Measurements from ENCODE around the gene FXYD7. TPM values are rescaled to one million over a fixed set of nuclear protein-coding genes. Genes with fewer than 3 reads are reported as not detected.
"Not testable (repeated sequence)": the region's sequence is repeated elsewhere in the genome, so short reads cannot be mapped to it uniquely, and the experiment has no call there.

FXYD7 gene
- total and polyA plus RNA-seq, 2 experiments from 2014 or later, result 0.22 to 0.27 TPM

DNA sequence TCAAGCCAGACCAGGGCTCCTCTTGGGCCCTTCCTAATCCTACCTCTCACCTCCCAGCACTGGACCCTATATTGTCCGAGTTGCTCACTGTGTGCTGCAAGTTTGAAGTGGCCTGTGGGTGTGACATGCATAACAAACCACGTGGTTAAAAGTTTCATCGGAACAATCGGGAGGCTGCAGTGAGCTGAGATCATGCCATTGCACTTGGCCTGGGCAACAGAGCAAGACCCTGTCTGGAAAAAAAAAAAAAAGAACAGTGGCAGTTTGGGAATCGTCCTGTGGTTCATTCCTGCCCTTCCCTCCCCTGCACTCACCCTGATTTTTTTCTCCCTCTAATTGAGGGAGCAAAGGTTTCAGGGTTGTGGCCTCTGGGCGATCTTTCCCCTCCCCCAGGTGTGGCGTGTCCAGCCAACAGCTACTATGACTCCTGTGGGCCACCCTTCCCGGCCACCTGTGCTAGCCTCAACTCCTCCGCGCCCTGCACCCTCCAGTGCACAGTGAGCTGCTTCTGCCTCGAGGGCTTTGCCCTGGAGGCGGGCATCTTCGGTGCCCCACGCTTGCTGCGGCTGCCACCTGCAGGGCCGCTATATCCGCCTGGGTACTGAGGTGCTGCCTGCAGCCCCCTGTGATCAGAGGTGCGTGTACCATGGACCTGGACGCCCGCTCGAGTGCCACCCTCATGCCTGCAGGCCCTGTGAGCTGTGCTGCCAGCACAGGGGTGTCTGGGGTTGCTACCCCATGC is 43.7 kb upstream of the FXYD7 start:
- TF ChIP-seq EZH2 (IDR thresholded peaks at IDR 0.05; ENCODE audit: borderline replicate concordance) (no peak), EZH2phosphoT487 (IDR thresholded peaks at IDR 0.05; ENCODE audit: low read depth, severe bottlenecking, unreplicated experiment) (no peak)
- TF ChIP-seq, protein P1, sequence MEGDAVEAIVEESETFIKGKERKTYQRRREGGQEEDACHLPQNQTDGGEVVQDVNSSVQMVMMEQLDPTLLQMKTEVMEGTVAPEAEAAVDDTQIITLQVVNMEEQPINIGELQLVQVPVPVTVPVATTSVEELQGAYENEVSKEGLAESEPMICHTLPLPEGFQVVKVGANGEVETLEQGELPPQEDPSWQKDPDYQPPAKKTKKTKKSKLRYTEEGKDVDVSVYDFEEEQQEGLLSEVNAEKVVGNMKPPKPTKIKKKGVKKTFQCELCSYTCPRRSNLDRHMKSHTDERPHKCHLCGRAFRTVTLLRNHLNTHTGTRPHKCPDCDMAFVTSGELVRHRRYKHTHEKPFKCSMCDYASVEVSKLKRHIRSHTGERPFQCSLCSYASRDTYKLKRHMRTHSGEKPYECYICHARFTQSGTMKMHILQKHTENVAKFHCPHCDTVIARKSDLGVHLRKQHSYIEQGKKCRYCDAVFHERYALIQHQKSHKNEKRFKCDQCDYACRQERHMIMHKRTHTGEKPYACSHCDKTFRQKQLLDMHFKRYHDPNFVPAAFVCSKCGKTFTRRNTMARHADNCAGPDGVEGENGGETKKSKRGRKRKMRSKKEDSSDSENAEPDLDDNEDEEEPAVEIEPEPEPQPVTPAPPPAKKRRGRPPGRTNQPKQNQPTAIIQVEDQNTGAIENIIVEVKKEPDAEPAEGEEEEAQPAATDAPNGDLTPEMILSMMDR (IDR thresholded peaks at IDR 0.05; ENCODE audit: poor library complexity), result no peak
- no peak overlapping the region for H2AFZ ChIP-seq
- H3K4me1 ChIP-seq (ENCODE audit: insufficient read depth), result peaks cover 3% of the 10 kb centered on the region
- DNase-seq (ENCODE audit: low spot score), result no peak
- H3K36me3 ChIP-seq (replicated peaks; ENCODE audit: insufficient read depth, low read depth), result no peaks in the 10 kb centered on the region
- no peaks in the 10 kb centered on the region for H3K9me2 ChIP-seq (replicated peaks; ENCODE audit: insufficient read depth)
- H3K9me3 ChIP-seq (ENCODE audit: low read depth), result no peaks in the 10 kb centered on the region
- H3K27me3 ChIP-seq, result no peaks in the 10 kb centered on the region
- no peak overlapping the region for H3K27ac ChIP-seq
- no peaks in the 10 kb centered on the region for H3K79me2 ChIP-seq
- no peaks in the 10 kb centered on the region for H4K20me1 ChIP-seq (ENCODE audit: insufficient read depth, poor library complexity, severe bottlenecking)
- no peak overlapping the region for H3K4me2 ChIP-seq
- H3K4me3 ChIP-seq, result no peak overlapping the region
- 87% methylated on average over 21 of the region's 21 CpGs for WGBS (ENCODE audit: low lambda C conversion rate, missing lambda C conversion rate)

- Histone ChIP-seq H4K20me1 (ENCODE audit: insufficient read depth, poor library complexity, severe bottlenecking) (no peaks in the 10 kb centered on the region), H3K4me3 (no peak overlapping the region), H3K9me2 (replicated peaks; ENCODE audit: insufficient read depth) (no peaks in the 10 kb centered on the region), H3K4me2 (no peak overlapping the region), H3K9me3 (ENCODE audit: low read depth) (no peaks in the 10 kb centered on the region), H3K27me3 (no peaks in the 10 kb centered on the region), H2AFZ (no peak overlapping the region), H3K27ac (no peak overlapping the region), H3K36me3 (replicated peaks; ENCODE audit: insufficient read depth, low read depth) (no peaks in the 10 kb centered on the region), H3K4me1 (ENCODE audit: insufficient read depth) (peaks cover 1% of the 10 kb centered on the region), H3K79me2 (no peaks in the 10 kb centered on the region)
- DNase-seq (ENCODE audit: low spot score), result no peak
- whole genome bisulfite sequencing (ENCODE audit: low lambda C conversion rate, missing lambda C conversion rate), result 95% methylated on average over 13 of the region's 13 CpGs
- TF ChIP-seq EZH2phosphoT487 (IDR thresholded peaks at IDR 0.05; ENCODE audit: low read depth, severe bottlenecking, unreplicated experiment) (no peak), EZH2 (IDR thresholded peaks at IDR 0.05; ENCODE audit: borderline replicate concordance) (no peak)
- TF ChIP-seq, protein P1 (IDR thresholded peaks at IDR 0.05; ENCODE audit: poor library complexity), result no peak
These were observed 43.2 kb upstream of the FXYD7 start for GRCh38 chr19:35099897-35100275.

DNA sequence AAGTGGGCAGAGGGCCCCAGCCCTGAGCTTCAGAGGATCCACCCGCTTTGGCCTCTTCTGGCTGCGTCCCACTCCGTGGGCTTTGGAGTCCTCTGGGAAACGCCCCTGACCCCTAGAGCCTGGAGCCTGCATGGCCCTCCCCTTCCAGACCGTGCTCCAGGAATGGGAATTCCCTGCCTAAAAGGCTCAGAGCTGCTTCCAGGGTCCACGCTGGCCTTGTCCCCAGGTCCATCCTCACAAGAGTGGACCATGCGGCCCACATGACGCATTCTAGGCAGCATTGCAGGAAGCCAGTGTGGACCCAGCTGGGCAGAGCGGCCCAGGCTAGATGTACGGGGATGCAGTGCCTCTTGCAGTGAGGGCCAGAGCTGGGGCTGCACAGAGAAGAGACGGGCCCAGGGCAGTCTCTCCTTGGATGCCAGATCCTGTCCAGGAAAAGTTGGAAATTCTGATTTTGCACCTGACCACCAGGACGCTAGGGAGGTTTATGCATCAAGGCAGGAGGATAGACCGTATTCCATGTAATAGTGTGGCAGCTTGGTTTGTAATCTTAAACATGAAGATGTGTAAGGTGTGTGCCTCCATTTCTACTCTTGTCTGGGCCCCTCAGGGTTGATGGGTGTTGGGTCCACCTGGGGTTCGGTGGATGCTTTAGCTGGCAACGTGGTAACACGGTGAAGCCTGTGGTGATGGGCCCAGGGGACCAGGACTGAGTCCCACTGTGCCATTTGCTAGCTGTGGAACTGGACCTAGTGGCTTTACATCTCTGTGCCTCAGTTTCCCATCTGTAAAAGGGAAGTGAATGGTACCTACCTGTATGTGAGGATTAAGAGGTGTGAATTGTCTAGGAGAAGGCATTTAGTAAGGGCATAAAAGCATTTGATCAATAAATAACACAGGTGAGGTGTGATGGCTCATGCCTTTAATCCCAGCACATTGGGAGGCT is 42.2 kb upstream of the FXYD7 start:
- H3K27me3 ChIP-seq, result no peaks in the 10 kb centered on the region
- no peak overlapping the region for H3K4me2 ChIP-seq
- no peak for DNase-seq (ENCODE audit: low spot score)
- TF ChIP-seq, protein P1 (IDR thresholded peaks at IDR 0.05; ENCODE audit: poor library complexity), result no peak
- TF ChIP-seq EZH2 (IDR thresholded peaks at IDR 0.05; ENCODE audit: borderline replicate concordance) (no peak), EZH2phosphoT487 (IDR thresholded peaks at IDR 0.05; ENCODE audit: low read depth, severe bottlenecking, unreplicated experiment) (no peak)
- WGBS (ENCODE audit: low lambda C conversion rate, missing lambda C conversion rate), result 76% methylated on average over 16 of the region's 16 CpGs
- no peaks in the 10 kb centered on the region for H3K9me3 ChIP-seq (ENCODE audit: low read depth)
- no peaks in the 10 kb centered on the region for H3K4me1 ChIP-seq (ENCODE audit: insufficient read depth)
- H3K27ac ChIP-seq, result no peak overlapping the region
- H2AFZ ChIP-seq, result no peak overlapping the region
- H3K79me2 ChIP-seq, result no peaks in the 10 kb centered on the region
- H4K20me1 ChIP-seq (ENCODE audit: insufficient read depth, poor library complexity, severe bottlenecking), result no peaks in the 10 kb centered on the region
- no peaks in the 10 kb centered on the region for H3K36me3 ChIP-seq (replicated peaks; ENCODE audit: insufficient read depth, low read depth)
- no peaks in the 10 kb centered on the region for H3K9me2 ChIP-seq (replicated peaks; ENCODE audit: insufficient read depth)
- H3K4me3 ChIP-seq, result no peak overlapping the region

DNA sequence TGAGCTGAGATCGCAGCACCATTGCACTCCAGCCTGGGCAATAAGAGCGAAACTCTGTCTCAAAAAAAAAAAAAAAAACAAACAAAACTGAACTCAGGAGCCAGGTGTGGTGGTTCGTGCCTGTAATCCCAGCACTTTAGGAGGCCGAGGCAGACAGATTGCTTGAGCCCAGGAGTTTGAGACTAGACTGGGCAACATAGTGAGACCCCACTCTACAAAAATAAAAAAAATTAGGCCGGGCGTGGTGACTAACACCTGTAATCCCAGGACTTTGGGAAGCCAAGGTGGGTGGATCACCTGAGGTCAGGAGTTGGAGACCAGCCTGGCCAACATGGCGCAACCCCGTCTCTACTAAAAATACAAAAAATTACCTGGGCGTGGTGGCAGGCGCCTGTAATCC is 41.1 kb upstream of the FXYD7 start:
- H3K4me1 ChIP-seq (ENCODE audit: insufficient read depth); DNase-seq (ENCODE audit: low spot score); H3K4me3 ChIP-seq; H3K27ac ChIP-seq; H3K79me2 ChIP-seq; H3K9me2 ChIP-seq (replicated peaks; ENCODE audit: insufficient read depth); H3K9me3 ChIP-seq (ENCODE audit: low read depth); H3K36me3 ChIP-seq (replicated peaks; ENCODE audit: insufficient read depth, low read depth); H3K27me3 ChIP-seq; H2AFZ ChIP-seq; H3K4me2 ChIP-seq; H4K20me1 ChIP-seq (ENCODE audit: insufficient read depth, poor library complexity, severe bottlenecking): not testable (repeated sequence)
- 97% methylated on average over 10 of the region's 10 CpGs for WGBS (ENCODE audit: low lambda C conversion rate, missing lambda C conversion rate)

- not testable (repeated sequence) for H3K9me2 ChIP-seq (replicated peaks; ENCODE audit: insufficient read depth); H3K4me2 ChIP-seq; H3K79me2 ChIP-seq; H4K20me1 ChIP-seq (ENCODE audit: insufficient read depth, poor library complexity, severe bottlenecking); H2AFZ ChIP-seq; H3K4me1 ChIP-seq (ENCODE audit: insufficient read depth); H3K4me3 ChIP-seq; DNase-seq (ENCODE audit: low spot score); H3K9me3 ChIP-seq (ENCODE audit: low read depth); H3K27me3 ChIP-seq; H3K36me3 ChIP-seq (replicated peaks; ENCODE audit: insufficient read depth, low read depth); H3K27ac ChIP-seq
- 79% methylated on average over 10 of the region's 10 CpGs for WGBS (ENCODE audit: low lambda C conversion rate, missing lambda C conversion rate)
These were observed 39.4 kb upstream of the FXYD7 start for GRCh38 chr19:35103614-35104013.
